Activated CD8-positive, alpha-beta memory T cell treated with anti-CD3 and anti-CD28 coated beads for 48 hours (primary cell): ENCODE measurements around the gene GUCD1.
A peak's percentile ranks its signal among the peaks of the same experiment; 100 is the strongest.
"Not testable (repeated sequence)": the region's sequence is repeated elsewhere in the genome, so short reads cannot be mapped to it uniquely, and the experiment has no call there.

Source experiments
- DNase-seq, 3 experiments: peaks; one replicate each; pipeline ENCODE4 v3.0.0-alpha.2; 2020; ENCODE audit warnings: low read depth in 2 of 3, low spot score in 2 of 3

Gene GUCD1

GRCh38 chr22:24530968-24531367 lies 24.0 kb downstream of the GUCD1 start:
- not testable (repeated sequence) for DNase-seq

- no peak for DNase-seq
These were observed 25.0 kb downstream of the GUCD1 start for GRCh38 chr22:24529898-24530297.

GRCh38 chr22:24526191-24526590 lies 28.7 kb downstream of the GUCD1 start:
- no peak for DNase-seq

GRCh38 chr22:24525416-24526037 lies 29.4 kb downstream of the GUCD1 start:
- DNase-seq = peak; percentile 43 to 65 (median 52)

- DNase-seq = no peak
These were observed 31.1 kb downstream of the GUCD1 start for GRCh38 chr22:24523873-24524272.

GRCh38 chr22:24521791-24522245 lies 33.1 kb downstream of the GUCD1 start:
- no peak for DNase-seq

GRCh38 chr22:24519496-24519895 lies 35.4 kb downstream of the GUCD1 start:
- DNase-seq = no peak

- DNase-seq = no peak
These were observed 36.0 kb downstream of the GUCD1 start for GRCh38 chr22:24518771-24519485.

GRCh38 chr22:24518228-24518627 lies 36.7 kb downstream of the GUCD1 start:
- no peak for DNase-seq

GRCh38 chr22:24517446-24517845 lies 37.5 kb downstream of the GUCD1 start:
- DNase-seq = no peak

- DNase-seq = no peak
These were observed 38.6 kb downstream of the GUCD1 start for GRCh38 chr22:24516301-24516737.

GRCh38 chr22:24515027-24515338 lies 40.0 kb downstream of the GUCD1 start:
- DNase-seq = no peak

GRCh38 chr22:24514241-24515026 lies 40.5 kb downstream of the GUCD1 start:
- no peak for DNase-seq

- DNase-seq = no peak
These were observed 41.3 kb downstream of the GUCD1 start for GRCh38 chr22:24513378-24514240.

GRCh38 chr22:24512043-24512442 lies 42.9 kb downstream of the GUCD1 start:
- DNase-seq = no peak

- DNase-seq = no peak
These were observed 44.0 kb downstream of the GUCD1 start for GRCh38 chr22:24510637-24511625.

GRCh38 chr22:24507716-24508115 lies 47.2 kb downstream of the GUCD1 start:
- DNase-seq = no peak

- no peak for DNase-seq
These were observed 48.0 kb downstream of the GUCD1 start for GRCh38 chr22:24506802-24507438.

GRCh38 chr22:24504956-24505736 lies 49.8 kb downstream of the GUCD1 start:
- DNase-seq = no peak
